Transverse colon (tissue), 4 donors: ENCODE data around the gene FAM107B. TPM values are rescaled to one million over a fixed set of nuclear protein-coding genes. Genes with fewer than 3 reads are reported as not detected.

Experiments used
- DNase-seq: peaks from one replicate; pipeline ENCODE4 v3.0.0-alpha.2; 2019
- H3K27ac ChIP-seq, 4 donors: fragments of 200-600 bp; sonication (generic); 2 replicates each; pipeline ENCODE4 v1.5.1; 2016 to 2018; ENCODE audit warnings: inconsistent platforms in 4 of 4
- H3K27me3 ChIP-seq: fragments of 200-600 bp; sonication (generic); 2 replicates; pipeline ENCODE4 v1.5.1; 2017; ENCODE audit warnings: inconsistent platforms
- H3K36me3 ChIP-seq, 4 donors: fragments of 200-600 bp; sonication (generic); 2 replicates each; pipeline ENCODE4 v1.5.1; 2017 to 2019; ENCODE audit warnings: inconsistent platforms in 4 of 4
- H3K4me1 ChIP-seq, 4 donors: fragments of 200-600 bp; sonication (generic); 2 replicates each; pipeline ENCODE4 v1.5.1; 2017 to 2020; ENCODE audit warnings: inconsistent platforms in 4 of 4
- H3K4me3 ChIP-seq, 4 donors: fragments of 200-600 bp; sonication (generic); 1 replicate in 1 of 4; 2 replicates in 3 of 4; pipeline versions ENCODE4 v1.5.1 to v1.6.1; 2017 to 2019; ENCODE audit warnings: inconsistent platforms in 4 of 4
- H3K9me3 ChIP-seq, 2 donors: fragments of 200-600 bp; sonication (generic); 2 replicates each; pipeline ENCODE4 v1.5.1; 2017 to 2019; ENCODE audit warnings: inconsistent platforms in 2 of 2
- CTCF ChIP-seq, 5 experiments: fragments of 200-600 bp in 3 of 5; fragments of 450-650 bp in 2 of 5; sonication (generic) in 3 of 5; IDR thresholded peaks; 1 replicate in 2 of 5; 2 replicates in 3 of 5; pipeline ENCODE4 v1.5.1; 2016 to 2017; ENCODE audit warnings: antibody characterized with exemption in 5 of 5, inconsistent platforms in 3 of 5, mild to moderate bottlenecking in 2 of 5, moderate library complexity in 1 of 5
- EP300 ChIP-seq: sonication (generic); formaldehyde crosslinking; IDR thresholded peaks from one replicate; pipeline ENCODE4 v1.6.1; 2017; ENCODE audit warnings: antibody characterized with exemption, low read depth
- POLR2A ChIP-seq: fragments of 450-650 bp; IDR thresholded peaks from one replicate; pipeline ENCODE4 v1.6.1; 2016; ENCODE audit warnings: antibody characterized with exemption, mild to moderate bottlenecking, moderate library complexity
- POLR2AphosphoS5 ChIP-seq, 3 donors: sonication (generic); formaldehyde crosslinking; IDR thresholded peaks; one replicate each; pipeline ENCODE4 v1.6.1; 2016; ENCODE audit warnings: antibody characterized with exemption in 3 of 3
- WGBS, 2 donors: methylation state at CpG; one replicate each; pipeline ENCODE4 v1.1.5; 2018; ENCODE audit warnings: low coverage in 1 of 2; 5-methylcytosine and 5-hydroxymethylcytosine counted together
- in situ Hi-C, 4 donors: fragments of 200-750 bp; cut with MboI; loops; one replicate each; pipeline versions ENCODE4 v1.15.0 to v1.15.1; 2017; ENCODE audit warnings: low sequenced_read_pairs in 3 of 4, low pct_ligation_motif_present in 1 of 4, low pct_unique_long_range_greater_than_20kb in 1 of 4
- intact Hi-C: fragments of 100-400 bp; cut with DNase I; formaldehyde crosslinking; loops from one replicate; pipeline ENCODE4 v1.15.1; 2023; ENCODE audit warnings: low total_unique reads
- total RNA-seq, 4 donors: library from RNA; depleted of rRNA; stranded (reverse); fragments of >200 nt; gene quantifications; one replicate each; pipeline ENCODE4 v1.1.0, GENCODE V29; 2016

FAM107B gene
- total RNA-seq, 4 donors from 2014 or later = 23.9 to 71.0 (median 52.8) TPM

DNA sequence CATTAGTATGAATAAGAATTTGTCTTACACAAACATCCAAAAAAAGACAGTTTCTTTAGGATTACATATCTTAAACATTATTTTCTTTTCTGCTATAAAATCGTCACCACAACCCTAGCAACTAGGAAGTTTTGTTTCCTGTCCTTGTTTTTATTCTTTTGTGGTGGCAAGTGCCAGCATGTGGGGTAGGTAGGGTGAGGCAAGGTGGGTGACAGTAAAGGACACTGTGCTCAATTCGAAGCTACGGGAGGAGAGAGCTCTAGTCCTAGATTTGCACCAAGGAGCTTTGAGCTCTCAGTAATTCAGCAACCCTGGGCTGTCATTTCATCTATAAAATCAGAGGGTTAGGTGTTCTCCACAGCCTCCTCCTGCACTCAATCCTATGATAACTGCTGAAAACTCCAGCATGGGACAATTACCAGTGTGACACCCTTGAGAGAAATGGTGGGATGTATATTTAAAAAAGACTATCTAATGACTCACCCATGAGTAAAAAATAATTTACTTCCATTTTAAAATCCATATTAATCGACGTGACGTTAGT, 187.1 kb downstream of the FAM107B start:
- TF ChIP-seq POLR2AphosphoS5 (IDR thresholded peaks at IDR 0.05) (no peak), POLR2A (no peak), CTCF (IDR thresholded peaks at IDR 0.05) (no peak), EP300 (no peak)
- Histone ChIP-seq H3K27ac (peak overlapping the region; percentile 61 to 70 (median 68)), H3K36me3 (no peaks in the 10 kb centered on the region), H3K4me3 (no peak overlapping the region), H3K4me1 (peaks cover 12 to 42% (median 19%) of the 10 kb centered on the region in 4 donors), H3K9me3 (no peaks in the 10 kb centered on the region), H3K27me3 (no peaks in the 10 kb centered on the region)
- DNase-seq = no peak
- intact Hi-C loops (no loop called here), in situ Hi-C loops (no loop called here)
- WGBS, 2 donors = 39 to 58% methylated on average over 4 to 6 of the region's 6 CpGs

DNA sequence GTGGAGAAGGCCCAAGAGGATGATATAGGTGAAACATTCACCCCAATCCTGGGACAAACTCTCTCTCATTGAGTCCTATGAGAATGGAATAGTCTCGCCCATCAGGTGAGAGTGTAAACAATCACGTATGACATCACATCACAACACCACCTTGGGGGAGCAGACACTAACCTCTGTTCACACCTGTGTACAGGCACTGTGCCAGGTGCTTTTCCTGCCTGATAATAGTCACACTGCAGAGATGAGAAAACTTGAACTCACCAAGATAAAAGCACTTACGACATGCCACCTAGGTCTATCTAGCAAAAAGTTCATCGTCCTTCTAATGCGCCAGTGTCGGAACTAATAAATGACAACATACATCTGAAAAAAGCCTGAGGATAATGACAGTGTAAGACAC, 187.8 kb downstream of the FAM107B start:
- DNase-seq = peak; percentile 51
- 76 to 89% methylated on average over 6 of the region's 6 CpGs for WGBS, 2 donors
- intact Hi-C loops (no loop called here), in situ Hi-C loops (no loop called here)
- H3K4me3 ChIP-seq = no peak overlapping the region
- no peaks in the 10 kb centered on the region for H3K9me3 ChIP-seq
- H3K27me3 ChIP-seq = no peaks in the 10 kb centered on the region
- H3K4me1 ChIP-seq = peaks cover 12 to 38% (median 19%) of the 10 kb centered on the region in 4 donors
- no peaks in the 10 kb centered on the region for H3K36me3 ChIP-seq
- no peak for TF ChIP-seq POLR2AphosphoS5 (IDR thresholded peaks at IDR 0.05)
- TF ChIP-seq CTCF (IDR thresholded peaks at IDR 0.05) = no peak
- TF ChIP-seq POLR2A = no peak
- no peak for TF ChIP-seq EP300
- no peak overlapping the region for H3K27ac ChIP-seq

GRCh38 chr10:14585287-14586193, 189.2 kb downstream of the FAM107B start:
- no peaks in the 10 kb centered on the region for H3K9me3 ChIP-seq
- H3K27ac ChIP-seq = peak overlapping the region in 1 of 4 donors; percentile 22
- intact Hi-C loops (no loop called here), in situ Hi-C loops (no loop called here)
- peaks cover 12 to 44% (median 19%) of the 10 kb centered on the region in 4 donors for H3K4me1 ChIP-seq
- H3K4me3 ChIP-seq = no peak overlapping the region
- TF ChIP-seq POLR2A = no peak
- no peak for TF ChIP-seq POLR2AphosphoS5 (IDR thresholded peaks at IDR 0.05)
- no peak for TF ChIP-seq CTCF (IDR thresholded peaks at IDR 0.05)
- no peak for TF ChIP-seq EP300
- H3K36me3 ChIP-seq = no peaks in the 10 kb centered on the region
- 83% methylated on average over 6 to 15 of the region's 15 CpGs for WGBS, 2 donors
- no peaks in the 10 kb centered on the region for H3K27me3 ChIP-seq
- no peak for DNase-seq

GRCh38 chr10:14584661-14585060, 190.0 kb downstream of the FAM107B start:
- H3K4me3 ChIP-seq = no peak overlapping the region
- in situ Hi-C loops (no loop called here), intact Hi-C loops (no loop called here)
- H3K36me3 ChIP-seq = no peaks in the 10 kb centered on the region
- H3K9me3 ChIP-seq = no peaks in the 10 kb centered on the region
- no peaks in the 10 kb centered on the region for H3K27me3 ChIP-seq
- WGBS, 2 donors = 63 to 79% methylated on average over 1 to 3 of the region's 3 CpGs
- H3K27ac ChIP-seq = peak overlapping the region in 1 of 4 donors; percentile 22
- peaks cover 12 to 52% (median 19%) of the 10 kb centered on the region in 4 donors for H3K4me1 ChIP-seq
- DNase-seq = no peak
- no peak for TF ChIP-seq EP300
- TF ChIP-seq POLR2AphosphoS5 (IDR thresholded peaks at IDR 0.05) = no peak
- TF ChIP-seq CTCF (IDR thresholded peaks at IDR 0.05) = no peak
- TF ChIP-seq POLR2A = no peak
